SK-N-SH treated with all-trans-retinoic acid at 6 μM for 48 hours (cell line): ENCODE measurements around the gene ADAM19.

Source experiments
- ATAC-seq: fragments of 200-7000 bp; cut with Tn5 transposase; 3 replicates; pipeline ENCODE4 v1.9.1; 2020; ENCODE audit warnings: mild to moderate bottlenecking, moderate library complexity
- ARNTL ChIP-seq: fragments of 450-650 bp; formaldehyde crosslinking; IDR thresholded peaks from 2 replicates; pipeline ENCODE4 v1.5.0; 2020; ENCODE audit warnings: low read depth, mild to moderate bottlenecking, moderate library complexity, borderline replicate concordance
- BACH2 ChIP-seq: fragments of 250-450 bp; sonication (Bioruptor Pico); IDR thresholded peaks from 2 replicates; pipeline ENCODE4 v1.9.0; 2021; ENCODE audit warnings: mild to moderate bottlenecking, borderline replicate concordance
- CSDC2 ChIP-seq: fragments of 250-450 bp; sonication (Bioruptor Pico); IDR thresholded peaks from 2 replicates; pipeline ENCODE4 v1.5.0; 2020; ENCODE audit warnings: mild to moderate bottlenecking, moderate library complexity
- ESRRG ChIP-seq: fragments of 250-450 bp; sonication (Bioruptor Pico); IDR thresholded peaks from 2 replicates; pipeline ENCODE4 v1.6.1; 2021; ENCODE audit warnings: mild to moderate bottlenecking
- GLIS3 ChIP-seq: fragments of 250-450 bp; sonication (Bioruptor Pico); IDR thresholded peaks from 2 replicates; pipeline ENCODE4 v1.5.0; 2020; ENCODE audit warnings: mild to moderate bottlenecking, moderate library complexity
- ISL1 ChIP-seq: fragments of 250-450 bp; sonication (Bioruptor Pico); IDR thresholded peaks from 2 replicates; pipeline ENCODE4 v2.1.2; 2022; ENCODE audit warnings: mild to moderate bottlenecking, moderate library complexity
- PPARA ChIP-seq: fragments of 250-450 bp; sonication (Bioruptor Pico); IDR thresholded peaks from 2 replicates; pipeline ENCODE4 v1.5.0; 2020; ENCODE audit warnings: mild to moderate bottlenecking, borderline replicate concordance
- SNAI2 ChIP-seq: fragments of 250-450 bp; sonication (Bioruptor Pico); IDR thresholded peaks from 2 replicates; pipeline ENCODE4 v1.5.0; 2020; ENCODE audit warnings: mild to moderate bottlenecking, moderate library complexity
- TOX ChIP-seq: fragments of 250-450 bp; sonication (Bioruptor Pico); IDR thresholded peaks from 2 replicates; pipeline ENCODE4 v1.8.0; 2021; ENCODE audit warnings: mild to moderate bottlenecking, moderate library complexity, borderline replicate concordance
- ZC3H10 ChIP-seq: fragments of 250-450 bp; sonication (Bioruptor Pico); IDR thresholded peaks from 2 replicates; pipeline ENCODE4 v1.5.1; 2021; ENCODE audit warnings: mild to moderate bottlenecking, moderate library complexity
- ZFP3 ChIP-seq: fragments of 250-450 bp; sonication (Bioruptor Pico); IDR thresholded peaks from 2 replicates; pipeline ENCODE4 v1.5.0; 2020; ENCODE audit warnings: mild to moderate bottlenecking, moderate library complexity
- ZFP30 ChIP-seq: fragments of 450-650 bp; formaldehyde crosslinking; IDR thresholded peaks from 2 replicates; pipeline ENCODE4 v1.5.0; 2022; ENCODE audit warnings: mild to moderate bottlenecking, moderate library complexity
- ZNF565 ChIP-seq: fragments of 450-650 bp; formaldehyde crosslinking; conservative IDR thresholded peaks from 2 replicates; pipeline ENCODE4 v1.5.0; 2020; ENCODE audit warnings: low read depth, mild to moderate bottlenecking, moderate library complexity
- ZNF70 ChIP-seq: fragments of 450-650 bp; formaldehyde crosslinking; IDR thresholded peaks from 2 replicates; pipeline ENCODE4 v1.5.0; 2020; ENCODE audit warnings: mild to moderate bottlenecking, moderate library complexity
- TF ChIP-seq, protein P1 (sequence below): fragments of 250-450 bp; sonication (Bioruptor Pico); IDR thresholded peaks from 2 replicates; pipeline ENCODE4 v1.5.1; 2021; ENCODE audit warnings: mild to moderate bottlenecking, moderate library complexity
- TF ChIP-seq, protein P2 (sequence below): fragments of 250-450 bp; sonication (Bioruptor Pico); IDR thresholded peaks from 2 replicates; pipeline ENCODE4 v1.8.0; 2020; ENCODE audit warnings: mild to moderate bottlenecking, moderate library complexity, borderline replicate concordance
- TF ChIP-seq, protein P3 (sequence below): fragments of 250-450 bp; sonication (Bioruptor Pico); IDR thresholded peaks from 2 replicates; pipeline ENCODE4 v1.5.1; 2020; ENCODE audit warnings: low read depth, mild to moderate bottlenecking, moderate library complexity
- TF ChIP-seq, protein P4 (sequence below): fragments of 250-450 bp; sonication (Bioruptor Pico); IDR thresholded peaks from 2 replicates; pipeline ENCODE4 v1.8.0; 2021; ENCODE audit warnings: low read depth, mild to moderate bottlenecking, moderate library complexity, borderline replicate concordance

Gene ADAM19

DNA sequence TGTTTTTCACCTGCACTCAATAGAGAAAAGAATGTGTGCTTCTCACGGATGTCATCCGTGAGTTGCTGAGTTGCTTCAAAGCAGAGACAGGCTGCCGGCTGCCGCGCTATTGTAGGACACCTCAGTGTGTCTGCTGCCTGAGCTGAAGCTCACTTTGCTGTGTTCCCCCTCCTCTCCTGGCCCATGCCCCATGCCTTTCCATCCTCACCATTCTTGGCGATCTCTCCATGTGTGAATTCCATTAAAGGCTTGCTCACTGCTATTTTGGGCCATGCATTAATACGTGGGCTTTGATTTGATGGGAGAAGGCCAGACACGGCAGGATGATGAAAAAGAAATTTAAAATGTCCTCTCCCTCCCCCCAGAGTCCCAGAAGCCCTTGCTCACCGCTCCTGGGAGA, 14.5 kb downstream of the ADAM19 start:
- no peak for TF ChIP-seq TOX (CRISPR knock-in tag)
- TF ChIP-seq GLIS3 (CRISPR knock-in tag): no peak
- no peak for TF ChIP-seq CSDC2 (CRISPR knock-in tag)
- no peak for TF ChIP-seq ZNF565

DNA sequence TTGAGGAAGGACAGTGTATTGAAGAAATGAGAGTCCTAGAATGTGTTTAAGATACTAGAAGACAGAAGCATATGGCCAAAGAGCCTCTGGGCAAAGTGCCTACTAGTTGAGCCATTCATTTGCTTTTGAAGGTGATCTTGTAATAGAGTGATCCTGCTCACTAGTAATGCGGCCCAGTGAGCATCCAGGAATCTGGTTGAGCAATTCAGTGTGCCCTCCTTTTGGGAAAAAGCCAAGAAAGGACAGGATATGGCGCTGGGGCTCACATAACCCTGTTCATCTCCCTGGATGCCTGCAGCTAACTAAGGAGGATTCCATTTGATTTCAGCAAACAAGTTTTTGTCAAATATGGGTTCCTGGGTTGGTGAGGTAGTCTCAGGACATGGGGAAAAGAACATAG, 16.3 kb downstream of the ADAM19 start:
- TF ChIP-seq ISL1 (CRISPR knock-in tag) (0 out of 2 replicates have a peak, but pooled peaks have one; percentile 36), CSDC2 (CRISPR knock-in tag) (no peak)
- ATAC-seq: peak; percentile 46

More for the DNA sequence above, 14.5 kb downstream of the ADAM19 start:
- ATAC-seq: no peak; the same call in 2 of the 3 replicates

DNA sequence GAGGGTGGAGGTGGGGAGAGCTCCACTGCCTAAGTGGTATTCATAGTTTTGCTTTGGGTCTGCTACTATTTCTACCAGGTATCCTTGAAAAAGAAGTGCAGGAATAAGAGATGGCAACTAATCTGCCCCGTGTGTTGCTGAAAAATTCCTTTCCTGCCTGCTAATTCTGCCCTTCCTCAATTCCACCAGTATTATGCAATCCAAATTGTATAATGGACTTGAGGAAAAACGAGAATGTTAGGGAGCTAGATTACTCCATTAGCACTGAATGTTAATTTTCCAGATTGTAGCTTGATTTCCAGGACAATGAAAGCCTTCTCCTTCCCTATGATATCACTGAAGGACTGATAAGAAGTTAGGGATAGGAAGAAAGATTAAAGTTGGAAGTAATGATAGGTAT, 16.9 kb downstream of the ADAM19 start:
- TF ChIP-seq TOX (CRISPR knock-in tag) (no peak), ZNF565 (no peak), ZC3H10 (CRISPR knock-in tag) (no peak)
- ATAC-seq: peak; percentile 34

DNA sequence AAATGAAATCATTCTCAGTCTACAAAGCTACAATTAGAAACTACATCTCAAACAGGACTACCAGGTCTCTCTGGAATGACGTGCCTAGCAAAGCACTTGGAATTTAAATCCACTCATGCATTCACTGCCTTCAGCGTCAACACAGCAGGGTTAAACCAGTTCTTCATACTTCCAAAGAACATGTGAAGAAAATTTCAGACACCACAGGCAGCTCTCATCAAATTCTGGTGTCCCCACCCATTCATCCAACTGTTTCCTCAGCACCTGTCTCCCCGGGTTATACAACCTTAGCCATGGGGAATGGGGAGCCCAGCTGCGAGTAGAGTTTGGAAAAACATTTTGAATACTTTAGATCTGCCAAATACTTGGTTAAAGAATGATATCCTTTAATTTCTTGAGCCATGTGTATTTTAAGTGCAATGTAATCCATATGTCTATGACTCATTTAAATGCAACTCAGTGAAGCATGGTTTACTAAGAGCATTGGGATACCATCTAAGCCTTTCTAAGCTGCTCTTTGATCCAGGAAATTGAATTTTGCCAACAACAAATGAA, 17.5 kb downstream of the ADAM19 start:
- TF ChIP-seq ISL1 (CRISPR knock-in tag): peak; percentile 78
- TF ChIP-seq ZNF70: no peak
- no peak for TF ChIP-seq ARNTL (CRISPR knock-in tag)
- no peak for TF ChIP-seq BACH2 (CRISPR knock-in tag)
- TF ChIP-seq ZC3H10 (CRISPR knock-in tag): peak; percentile 4; the same call in 1 of the 2 replicates
- peak; percentile 83 for ATAC-seq

DNA sequence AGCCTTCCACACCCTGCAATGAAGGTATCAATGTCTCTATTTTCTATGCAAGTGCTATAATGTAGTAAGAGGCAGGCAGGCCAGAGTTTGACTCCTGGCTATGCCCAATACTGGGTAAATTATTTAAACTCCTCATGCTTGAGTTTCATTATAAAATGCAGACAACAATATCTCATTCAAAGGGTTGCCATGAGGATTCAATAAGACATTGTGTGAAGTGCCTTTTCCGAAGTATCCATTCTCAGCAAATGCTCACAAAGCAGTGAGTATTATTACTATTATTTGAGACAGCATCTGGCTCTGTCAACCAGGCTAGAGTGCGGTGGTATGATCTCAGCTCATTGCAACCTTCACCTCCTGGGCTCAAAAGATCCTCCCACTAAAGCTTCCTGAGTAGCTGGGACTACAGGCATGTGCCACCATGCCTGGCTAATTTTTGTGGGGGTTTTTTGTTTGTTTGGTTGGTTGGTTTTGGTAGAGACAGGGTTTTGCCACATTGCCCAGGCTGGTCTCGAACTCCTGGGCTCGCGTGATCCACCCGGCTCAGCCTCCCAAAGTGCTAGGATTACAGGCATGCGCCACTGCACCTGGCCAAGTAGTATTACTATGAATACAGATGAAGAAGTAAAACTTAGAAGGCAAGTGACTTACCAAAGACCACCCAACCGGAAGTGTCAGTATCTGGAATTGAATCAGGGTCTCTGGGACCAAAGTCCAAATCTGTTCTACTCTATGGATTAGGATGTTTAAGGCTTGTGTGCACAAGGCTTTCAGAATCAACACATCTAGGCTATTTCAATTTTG, 18.8 kb downstream of the ADAM19 start:
- TF ChIP-seq, protein P1, sequence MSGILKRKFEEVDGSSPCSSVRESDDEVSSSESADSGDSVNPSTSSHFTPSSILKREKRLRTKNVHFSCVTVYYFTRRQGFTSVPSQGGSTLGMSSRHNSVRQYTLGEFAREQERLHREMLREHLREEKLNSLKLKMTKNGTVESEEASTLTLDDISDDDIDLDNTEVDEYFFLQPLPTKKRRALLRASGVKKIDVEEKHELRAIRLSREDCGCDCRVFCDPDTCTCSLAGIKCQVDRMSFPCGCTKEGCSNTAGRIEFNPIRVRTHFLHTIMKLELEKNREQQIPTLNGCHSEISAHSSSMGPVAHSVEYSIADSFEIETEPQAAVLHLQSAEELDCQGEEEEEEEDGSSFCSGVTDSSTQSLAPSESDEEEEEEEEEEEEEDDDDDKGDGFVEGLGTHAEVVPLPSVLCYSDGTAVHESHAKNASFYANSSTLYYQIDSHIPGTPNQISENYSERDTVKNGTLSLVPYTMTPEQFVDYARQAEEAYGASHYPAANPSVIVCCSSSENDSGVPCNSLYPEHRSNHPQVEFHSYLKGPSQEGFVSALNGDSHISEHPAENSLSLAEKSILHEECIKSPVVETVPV (CRISPR knock-in tag): no peak
- TF ChIP-seq, protein P2, sequence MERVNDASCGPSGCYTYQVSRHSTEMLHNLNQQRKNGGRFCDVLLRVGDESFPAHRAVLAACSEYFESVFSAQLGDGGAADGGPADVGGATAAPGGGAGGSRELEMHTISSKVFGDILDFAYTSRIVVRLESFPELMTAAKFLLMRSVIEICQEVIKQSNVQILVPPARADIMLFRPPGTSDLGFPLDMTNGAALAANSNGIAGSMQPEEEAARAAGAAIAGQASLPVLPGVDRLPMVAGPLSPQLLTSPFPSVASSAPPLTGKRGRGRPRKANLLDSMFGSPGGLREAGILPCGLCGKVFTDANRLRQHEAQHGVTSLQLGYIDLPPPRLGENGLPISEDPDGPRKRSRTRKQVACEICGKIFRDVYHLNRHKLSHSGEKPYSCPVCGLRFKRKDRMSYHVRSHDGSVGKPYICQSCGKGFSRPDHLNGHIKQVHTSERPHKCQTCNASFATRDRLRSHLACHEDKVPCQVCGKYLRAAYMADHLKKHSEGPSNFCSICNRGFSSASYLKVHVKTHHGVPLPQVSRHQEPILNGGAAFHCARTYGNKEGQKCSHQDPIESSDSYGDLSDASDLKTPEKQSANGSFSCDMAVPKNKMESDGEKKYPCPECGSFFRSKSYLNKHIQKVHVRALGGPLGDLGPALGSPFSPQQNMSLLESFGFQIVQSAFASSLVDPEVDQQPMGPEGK (CRISPR knock-in tag): no peak
- TF ChIP-seq ISL1 (CRISPR knock-in tag): no peak
- no peak for TF ChIP-seq ZFP30 (CRISPR knock-in tag)
- TF ChIP-seq, protein P3, sequence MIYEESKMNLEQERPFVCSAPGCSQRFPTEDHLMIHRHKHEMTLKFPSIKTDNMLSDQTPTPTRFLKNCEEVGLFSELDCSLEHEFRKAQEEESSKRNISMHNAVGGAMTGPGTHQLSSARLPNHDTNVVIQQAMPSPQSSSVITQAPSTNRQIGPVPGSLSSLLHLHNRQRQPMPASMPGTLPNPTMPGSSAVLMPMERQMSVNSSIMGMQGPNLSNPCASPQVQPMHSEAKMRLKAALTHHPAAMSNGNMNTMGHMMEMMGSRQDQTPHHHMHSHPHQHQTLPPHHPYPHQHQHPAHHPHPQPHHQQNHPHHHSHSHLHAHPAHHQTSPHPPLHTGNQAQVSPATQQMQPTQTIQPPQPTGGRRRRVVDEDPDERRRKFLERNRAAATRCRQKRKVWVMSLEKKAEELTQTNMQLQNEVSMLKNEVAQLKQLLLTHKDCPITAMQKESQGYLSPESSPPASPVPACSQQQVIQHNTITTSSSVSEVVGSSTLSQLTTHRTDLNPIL (CRISPR knock-in tag): no peak
- no peak for TF ChIP-seq ZNF70
- TF ChIP-seq SNAI2 (CRISPR knock-in tag): no peak
- TF ChIP-seq PPARA: no peak
- TF ChIP-seq, protein P4, sequence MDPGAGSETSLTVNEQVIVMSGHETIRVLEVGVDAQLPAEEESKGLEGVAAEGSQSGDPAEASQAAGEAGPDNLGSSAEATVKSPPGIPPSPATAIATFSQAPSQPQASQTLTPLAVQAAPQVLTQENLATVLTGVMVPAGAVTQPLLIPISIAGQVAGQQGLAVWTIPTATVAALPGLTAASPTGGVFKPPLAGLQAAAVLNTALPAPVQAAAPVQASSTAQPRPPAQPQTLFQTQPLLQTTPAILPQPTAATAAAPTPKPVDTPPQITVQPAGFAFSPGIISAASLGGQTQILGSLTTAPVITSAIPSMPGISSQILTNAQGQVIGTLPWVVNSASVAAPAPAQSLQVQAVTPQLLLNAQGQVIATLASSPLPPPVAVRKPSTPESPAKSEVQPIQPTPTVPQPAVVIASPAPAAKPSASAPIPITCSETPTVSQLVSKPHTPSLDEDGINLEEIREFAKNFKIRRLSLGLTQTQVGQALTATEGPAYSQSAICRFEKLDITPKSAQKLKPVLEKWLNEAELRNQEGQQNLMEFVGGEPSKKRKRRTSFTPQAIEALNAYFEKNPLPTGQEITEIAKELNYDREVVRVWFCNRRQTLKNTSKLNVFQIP (CRISPR knock-in tag): no peak
- no peak for TF ChIP-seq ZFP3 (CRISPR knock-in tag)
- TF ChIP-seq ESRRG (CRISPR knock-in tag): no peak
- TF ChIP-seq TOX (CRISPR knock-in tag): no peak
- no peak for TF ChIP-seq ZNF565
- no peak for TF ChIP-seq ZC3H10 (CRISPR knock-in tag)
- TF ChIP-seq BACH2 (CRISPR knock-in tag): no peak
- no peak for ATAC-seq
